H1 (cell line): Measurements from ENCODE around the gene SF3B1. TPM values are rescaled to one million over a fixed set of nuclear protein-coding genes. Genes with fewer than 3 reads are reported as not detected.

ENCODE experiments used
- polyA plus RNA-seq, 7 experiments: library from polyadenylated mRNA; depleted of rRNA in 3 of 7; stranded (reverse) in 5 of 7; unstranded in 2 of 7; fragments of >200 nt in 5 of 7; fragments of 200-250 nt in 2 of 7; gene quantifications; 1 replicate in 5 of 7; 2 replicates in 1 of 7; 4 replicates in 1 of 7; pipeline versions ENCODE4 v1.2.1 to v1.2.3, GENCODE V29; 2011 to 2013; ENCODE audit warnings: missing spikeins in 2 of 7, mixed read lengths in 2 of 7
- total RNA-seq: library from RNA; stranded (reverse); fragmentation: NEBNext Ultra II Directional; extraction: Animal tissue kit (Norgen Biotek cat#: 25700); gene quantifications from 2 replicates; pipeline ENCODE4 v1.2.1, GENCODE V29; 2021
- TF ChIP-seq, protein P1 (sequence below): fragments of 300-600 bp; sonication (generic); IDR thresholded peaks from 2 replicates; pipeline ENCODE4 v1.7.1; 2012; ENCODE audit warnings: low read length, moderate library complexity, mild to moderate bottlenecking, inconsistent platforms; ENCODE audit not compliant: insufficient replicate concordance

SF3B1 gene
- total and polyA plus RNA-seq, 2 of the 8 experiments (the other 6 are each of a cell fraction or from before 2014, with no cell fraction given), result 320 to 403 TPM

DNA sequence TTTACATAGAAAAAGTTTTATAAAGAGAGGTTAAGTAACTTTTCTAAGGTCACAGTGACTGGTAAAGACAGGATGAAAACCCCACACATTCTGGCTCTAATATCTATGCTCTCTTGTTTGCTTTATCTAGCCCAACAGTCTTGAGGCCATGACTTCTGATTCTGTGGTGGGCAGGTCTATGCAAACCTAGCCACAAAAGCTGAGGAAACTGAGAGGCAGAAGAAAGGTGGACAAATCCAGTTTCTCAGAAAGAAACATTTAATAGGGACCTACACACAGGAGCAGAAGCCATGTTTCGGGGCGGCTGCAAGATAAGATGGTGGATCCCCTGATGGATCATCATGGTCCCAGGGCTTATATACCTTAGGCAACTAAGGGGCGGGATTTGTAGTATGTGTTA lies 43.0 kb upstream of the SF3B1 start (continued):
- TF ChIP-seq, protein P1, sequence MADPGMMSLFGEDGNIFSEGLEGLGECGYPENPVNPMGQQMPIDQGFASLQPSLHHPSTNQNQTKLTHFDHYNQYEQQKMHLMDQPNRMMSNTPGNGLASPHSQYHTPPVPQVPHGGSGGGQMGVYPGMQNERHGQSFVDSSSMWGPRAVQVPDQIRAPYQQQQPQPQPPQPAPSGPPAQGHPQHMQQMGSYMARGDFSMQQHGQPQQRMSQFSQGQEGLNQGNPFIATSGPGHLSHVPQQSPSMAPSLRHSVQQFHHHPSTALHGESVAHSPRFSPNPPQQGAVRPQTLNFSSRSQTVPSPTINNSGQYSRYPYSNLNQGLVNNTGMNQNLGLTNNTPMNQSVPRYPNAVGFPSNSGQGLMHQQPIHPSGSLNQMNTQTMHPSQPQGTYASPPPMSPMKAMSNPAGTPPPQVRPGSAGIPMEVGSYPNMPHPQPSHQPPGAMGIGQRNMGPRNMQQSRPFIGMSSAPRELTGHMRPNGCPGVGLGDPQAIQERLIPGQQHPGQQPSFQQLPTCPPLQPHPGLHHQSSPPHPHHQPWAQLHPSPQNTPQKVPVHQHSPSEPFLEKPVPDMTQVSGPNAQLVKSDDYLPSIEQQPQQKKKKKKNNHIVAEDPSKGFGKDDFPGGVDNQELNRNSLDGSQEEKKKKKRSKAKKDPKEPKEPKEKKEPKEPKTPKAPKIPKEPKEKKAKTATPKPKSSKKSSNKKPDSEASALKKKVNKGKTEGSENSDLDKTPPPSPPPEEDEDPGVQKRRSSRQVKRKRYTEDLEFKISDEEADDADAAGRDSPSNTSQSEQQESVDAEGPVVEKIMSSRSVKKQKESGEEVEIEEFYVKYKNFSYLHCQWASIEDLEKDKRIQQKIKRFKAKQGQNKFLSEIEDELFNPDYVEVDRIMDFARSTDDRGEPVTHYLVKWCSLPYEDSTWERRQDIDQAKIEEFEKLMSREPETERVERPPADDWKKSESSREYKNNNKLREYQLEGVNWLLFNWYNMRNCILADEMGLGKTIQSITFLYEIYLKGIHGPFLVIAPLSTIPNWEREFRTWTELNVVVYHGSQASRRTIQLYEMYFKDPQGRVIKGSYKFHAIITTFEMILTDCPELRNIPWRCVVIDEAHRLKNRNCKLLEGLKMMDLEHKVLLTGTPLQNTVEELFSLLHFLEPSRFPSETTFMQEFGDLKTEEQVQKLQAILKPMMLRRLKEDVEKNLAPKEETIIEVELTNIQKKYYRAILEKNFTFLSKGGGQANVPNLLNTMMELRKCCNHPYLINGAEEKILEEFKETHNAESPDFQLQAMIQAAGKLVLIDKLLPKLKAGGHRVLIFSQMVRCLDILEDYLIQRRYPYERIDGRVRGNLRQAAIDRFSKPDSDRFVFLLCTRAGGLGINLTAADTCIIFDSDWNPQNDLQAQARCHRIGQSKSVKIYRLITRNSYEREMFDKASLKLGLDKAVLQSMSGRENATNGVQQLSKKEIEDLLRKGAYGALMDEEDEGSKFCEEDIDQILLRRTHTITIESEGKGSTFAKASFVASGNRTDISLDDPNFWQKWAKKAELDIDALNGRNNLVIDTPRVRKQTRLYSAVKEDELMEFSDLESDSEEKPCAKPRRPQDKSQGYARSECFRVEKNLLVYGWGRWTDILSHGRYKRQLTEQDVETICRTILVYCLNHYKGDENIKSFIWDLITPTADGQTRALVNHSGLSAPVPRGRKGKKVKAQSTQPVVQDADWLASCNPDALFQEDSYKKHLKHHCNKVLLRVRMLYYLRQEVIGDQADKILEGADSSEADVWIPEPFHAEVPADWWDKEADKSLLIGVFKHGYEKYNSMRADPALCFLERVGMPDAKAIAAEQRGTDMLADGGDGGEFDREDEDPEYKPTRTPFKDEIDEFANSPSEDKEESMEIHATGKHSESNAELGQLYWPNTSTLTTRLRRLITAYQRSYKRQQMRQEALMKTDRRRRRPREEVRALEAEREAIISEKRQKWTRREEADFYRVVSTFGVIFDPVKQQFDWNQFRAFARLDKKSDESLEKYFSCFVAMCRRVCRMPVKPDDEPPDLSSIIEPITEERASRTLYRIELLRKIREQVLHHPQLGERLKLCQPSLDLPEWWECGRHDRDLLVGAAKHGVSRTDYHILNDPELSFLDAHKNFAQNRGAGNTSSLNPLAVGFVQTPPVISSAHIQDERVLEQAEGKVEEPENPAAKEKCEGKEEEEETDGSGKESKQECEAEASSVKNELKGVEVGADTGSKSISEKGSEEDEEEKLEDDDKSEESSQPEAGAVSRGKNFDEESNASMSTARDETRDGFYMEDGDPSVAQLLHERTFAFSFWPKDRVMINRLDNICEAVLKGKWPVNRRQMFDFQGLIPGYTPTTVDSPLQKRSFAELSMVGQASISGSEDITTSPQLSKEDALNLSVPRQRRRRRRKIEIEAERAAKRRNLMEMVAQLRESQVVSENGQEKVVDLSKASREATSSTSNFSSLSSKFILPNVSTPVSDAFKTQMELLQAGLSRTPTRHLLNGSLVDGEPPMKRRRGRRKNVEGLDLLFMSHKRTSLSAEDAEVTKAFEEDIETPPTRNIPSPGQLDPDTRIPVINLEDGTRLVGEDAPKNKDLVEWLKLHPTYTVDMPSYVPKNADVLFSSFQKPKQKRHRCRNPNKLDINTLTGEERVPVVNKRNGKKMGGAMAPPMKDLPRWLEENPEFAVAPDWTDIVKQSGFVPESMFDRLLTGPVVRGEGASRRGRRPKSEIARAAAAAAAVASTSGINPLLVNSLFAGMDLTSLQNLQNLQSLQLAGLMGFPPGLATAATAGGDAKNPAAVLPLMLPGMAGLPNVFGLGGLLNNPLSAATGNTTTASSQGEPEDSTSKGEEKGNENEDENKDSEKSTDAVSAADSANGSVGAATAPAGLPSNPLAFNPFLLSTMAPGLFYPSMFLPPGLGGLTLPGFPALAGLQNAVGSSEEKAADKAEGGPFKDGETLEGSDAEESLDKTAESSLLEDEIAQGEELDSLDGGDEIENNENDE, result no peak
